Loucy (cell line): Measurements from ENCODE around the gene HPS1.
A peak's percentile ranks its signal among the peaks of the same experiment; 100 is the strongest.

Source experiments
- H2AFZ ChIP-seq: fragments of 200-600 bp; sonication (generic); 2 replicates; pipeline ENCODE4 v1.6.0; 2016; ENCODE audit warnings: antibody characterized with exemption, mild to moderate bottlenecking, low read length, moderate library complexity
- H3F3A ChIP-seq: fragments of 200-600 bp; 2 replicates; pipeline ENCODE4 v1.6.0; 2016; ENCODE audit warnings: antibody characterized with exemption, low read depth, mild to moderate bottlenecking
- H3K27me3 ChIP-seq: fragments of 200-600 bp; sonication (generic); 2 replicates; pipeline ENCODE4 v1.6.1; 2014; ENCODE audit warnings: low read length, mild to moderate bottlenecking; ENCODE audit not compliant: insufficient read depth, poor library complexity, severe bottlenecking
- H3K36me3 ChIP-seq: fragments of 200-600 bp; sonication (generic); 2 replicates; pipeline ENCODE4 v1.6.1; 2016; ENCODE audit warnings: low read length; ENCODE audit not compliant: insufficient read depth
- H3K4me1 ChIP-seq: fragments of 200-600 bp; sonication (generic); 2 replicates; pipeline ENCODE4 v1.5.1; 2014; ENCODE audit warnings: low read length, mild to moderate bottlenecking; ENCODE audit not compliant: insufficient read depth, poor library complexity, severe bottlenecking
- H3K4me2 ChIP-seq: fragments of 200-600 bp; sonication (generic); 2 replicates; pipeline ENCODE4 v1.6.0; 2014; ENCODE audit warnings: antibody characterized with exemption, low read length, low read depth, mild to moderate bottlenecking; ENCODE audit not compliant: poor library complexity, severe bottlenecking
- H3K4me3 ChIP-seq: fragments of 200-600 bp; sonication (generic); 2 replicates; pipeline ENCODE4 v1.5.1; 2014; ENCODE audit warnings: low read length, mild to moderate bottlenecking, mixed read lengths; ENCODE audit not compliant: poor library complexity, severe bottlenecking
- H3K79me2 ChIP-seq: fragments of 200-600 bp; sonication (generic); 2 replicates; pipeline ENCODE4 v1.6.1; 2014; ENCODE audit warnings: low read length; ENCODE audit not compliant: insufficient read depth
- H3K9ac ChIP-seq: fragments of 200-600 bp; sonication (generic); 2 replicates; pipeline ENCODE4 v1.6.0; 2014; ENCODE audit warnings: mild to moderate bottlenecking, low read depth, low read length, moderate library complexity; ENCODE audit not compliant: poor library complexity, severe bottlenecking
- H3K9me2 ChIP-seq: fragments of 200-600 bp; sonication (generic); replicated peaks from 2 replicates; pipeline ENCODE4 v1.6.1; 2016; ENCODE audit warnings: low read depth, low read length, mixed read lengths
- H3K9me3 ChIP-seq: fragments of 200-600 bp; sonication (generic); 2 replicates; pipeline ENCODE4 v1.6.1; 2014; ENCODE audit warnings: mild to moderate bottlenecking, antibody characterized with exemption, low read length, low read depth; ENCODE audit not compliant: insufficient read depth
- H4K20me1 ChIP-seq: fragments of 200-600 bp; sonication (generic); 2 replicates; pipeline ENCODE4 v1.6.0; 2014; ENCODE audit warnings: antibody characterized with exemption, low read length, mild to moderate bottlenecking; ENCODE audit not compliant: insufficient read depth, poor library complexity, severe bottlenecking
- CTCF ChIP-seq: fragments of 200-600 bp; sonication (generic); conservative IDR thresholded peaks from 2 replicates; pipeline ENCODE4 v1.5.1; 2014; ENCODE audit warnings: mild to moderate bottlenecking, antibody characterized with exemption, low read length
- EZH2phosphoT487 ChIP-seq: fragments of 200-600 bp; IDR thresholded peaks from 2 replicates; pipeline ENCODE4 v1.6.1; 2018; ENCODE audit warnings: antibody characterized with exemption, mild to moderate bottlenecking, moderate library complexity, borderline replicate concordance

HPS1 gene

GRCh38 chr10:98414578-98414931 lies 32.2 kb downstream of the HPS1 start:
- Histone ChIP-seq H4K20me1 (no peaks in the 10 kb centered on the region), H3F3A (no peaks in the 10 kb centered on the region), H3K79me2 (peaks cover 11% of the 10 kb centered on the region), H3K9me3 (no peaks in the 10 kb centered on the region), H3K4me2 (peak overlapping the region; percentile 98), H3K9me2 (no peaks in the 10 kb centered on the region), H3K27me3 (no peaks in the 10 kb centered on the region), H3K4me3 (peak overlapping the region; percentile 86), H3K9ac (peak overlapping the region; percentile 87), H3K36me3 (peaks cover 2% of the 10 kb centered on the region; the same call in 1 of the 2 replicates), H3K4me1 (peaks cover 11% of the 10 kb centered on the region), H2AFZ (peak overlapping the region; percentile 80)
- TF ChIP-seq CTCF = no peak
- TF ChIP-seq EZH2phosphoT487 = no peak

GRCh38 chr10:98411768-98412167 lies 35.0 kb downstream of the HPS1 start:
- no peaks in the 10 kb centered on the region for H3K36me3 ChIP-seq

GRCh38 chr10:98411166-98411565 lies 35.6 kb downstream of the HPS1 start:
- Histone ChIP-seq H2AFZ (no peak overlapping the region), H3K4me2 (no peak overlapping the region), H3K4me1 (peaks cover 11% of the 10 kb centered on the region), H3K36me3 (no peaks in the 10 kb centered on the region), H3K9me2 (no peaks in the 10 kb centered on the region), H3F3A (no peaks in the 10 kb centered on the region), H3K9ac (no peak overlapping the region), H3K4me3 (no peak overlapping the region), H3K27me3 (no peaks in the 10 kb centered on the region), H3K9me3 (no peaks in the 10 kb centered on the region), H3K79me2 (peaks cover 11% of the 10 kb centered on the region), H4K20me1 (no peaks in the 10 kb centered on the region)
- no peak for TF ChIP-seq EZH2phosphoT487
- TF ChIP-seq CTCF = no peak

More at GRCh38 chr10:98411768-98412167, 35.0 kb downstream of the HPS1 start:
- no peak overlapping the region for H3K4me2 ChIP-seq
- no peaks in the 10 kb centered on the region for H3K9me2 ChIP-seq
- TF ChIP-seq CTCF = no peak
- TF ChIP-seq EZH2phosphoT487 = no peak
- no peaks in the 10 kb centered on the region for H3K9me3 ChIP-seq
- H2AFZ ChIP-seq = no peak overlapping the region
- H3K4me3 ChIP-seq = no peak overlapping the region
- H3F3A ChIP-seq = no peaks in the 10 kb centered on the region
- H4K20me1 ChIP-seq = no peaks in the 10 kb centered on the region
- peaks cover 11% of the 10 kb centered on the region for H3K79me2 ChIP-seq
- no peaks in the 10 kb centered on the region for H3K27me3 ChIP-seq
- no peak overlapping the region for H3K9ac ChIP-seq
- H3K4me1 ChIP-seq = peaks cover 11% of the 10 kb centered on the region
